H1 (cell line): Measurements from ENCODE around the gene MNX1. TPM values are rescaled to one million over a fixed set of nuclear protein-coding genes. Genes with fewer than 3 reads are reported as not detected.

Experiments used
- CTCF ChIA-PET: fragments of 300-600 bp; sonication (Branson Sonifier 250); formaldehyde crosslinking; loops from one replicate; lab custom pipeline; 2021; ENCODE audit not compliant: partially characterized antibody; lab: Charles Lee
- POLR2A ChIA-PET: fragments of 300-600 bp; sonication (Branson Sonifier 250); formaldehyde crosslinking; loops from one replicate; lab custom pipeline; 2021; ENCODE audit warnings: inconsistent platforms; ENCODE audit not compliant: partially characterized antibody; lab: Charles Lee
- DNase-seq, 2 experiments: peaks; one replicate each; pipeline versions ENCODE4 v3.0.0 to v3.0.0-alpha.2; 2010 to 2022; ENCODE audit warnings: low spot score in 2 of 2, low read depth in 1 of 2, mixed read lengths in 1 of 2
- FAIRE-seq: peaks from 2 replicates; lab custom pipeline; 2011; peaks lifted over from hg19 to GRCh38; lab: Jason Lieb, UNC
- H2AFZ ChIP-seq: 2 replicates; pipeline ENCODE4 v1.8.1; 2012; ENCODE audit warnings: low read length, inconsistent platforms
- H2AK5ac ChIP-seq: 2 replicates; pipeline ENCODE4 v1.6.1; 2013; ENCODE audit warnings: low read depth, low read length
- H2BK120ac ChIP-seq: replicated peaks from 2 replicates; pipeline ENCODE3; 2013; ENCODE audit warnings: low read depth, low read length, inconsistent platforms
- H2BK12ac ChIP-seq: 2 replicates; pipeline ENCODE4 v1.6.1; 2013; ENCODE audit warnings: low read depth, low read length
- H2BK15ac ChIP-seq: 2 replicates; pipeline ENCODE4 v1.6.1; 2013; ENCODE audit warnings: low read length
- H2BK20ac ChIP-seq: 2 replicates; pipeline ENCODE4 v1.6.1; 2013; ENCODE audit warnings: low read length
- H2BK5ac ChIP-seq: 2 replicates; pipeline ENCODE4 v1.6.1; 2013; ENCODE audit warnings: low read depth, low read length
- H3K14ac ChIP-seq: 2 replicates; pipeline ENCODE4 v1.6.1; 2013; ENCODE audit warnings: inconsistent platforms; ENCODE audit not compliant: insufficient read length
- H3K18ac ChIP-seq: 2 replicates; pipeline ENCODE4 v1.6.1; 2013; ENCODE audit warnings: low read length; ENCODE audit errors: extremely low read depth
- H3K23ac ChIP-seq: 2 replicates; pipeline ENCODE4 v1.6.1; 2013; ENCODE audit warnings: inconsistent platforms; ENCODE audit not compliant: insufficient read length
- H3K23me2 ChIP-seq: 2 replicates; pipeline ENCODE4 v1.6.1; 2013; ENCODE audit warnings: low read depth, low read length
- H3K27ac ChIP-seq: 2 replicates; pipeline ENCODE4 v1.6.1; 2011; ENCODE audit warnings: low read depth, low read length, inconsistent platforms
- H3K27me3 ChIP-seq, 4 experiments: replicated peaks in 1 of 4; 1 replicate in 1 of 4; 2 replicates in 3 of 4; pipeline versions ENCODE4 v1.6.1 to v1.8.1; 2011 to 2013; ENCODE audit warnings: low read length in 3 of 4, mild to moderate bottlenecking in 3 of 4, inconsistent platforms in 2 of 4, mixed read lengths in 2 of 4, moderate library complexity in 1 of 4; ENCODE audit not compliant: control insufficient read depth in 3 of 4, insufficient read depth in 3 of 4; ENCODE audit errors: extremely low read depth in 1 of 4
- H3K36me3 ChIP-seq, 4 experiments: 2 replicates each; pipeline versions ENCODE4 v1.6.1 to v1.8.1; 2011 to 2013; ENCODE audit warnings: mild to moderate bottlenecking in 4 of 4, low read length in 3 of 4, moderate library complexity in 2 of 4, control low read depth in 1 of 4, inconsistent platforms in 1 of 4; ENCODE audit not compliant: insufficient read depth in 4 of 4, control insufficient read depth in 2 of 4
- H3K4ac ChIP-seq: replicated peaks from 2 replicates; pipeline ENCODE3; 2013; ENCODE audit warnings: low read length, low read depth, mixed read lengths, inconsistent platforms; ENCODE audit not compliant: insufficient read length
- H3K4me1 ChIP-seq, 4 experiments: replicated peaks in 1 of 4; 1 replicate in 1 of 4; 2 replicates in 3 of 4; pipeline versions ENCODE4 v1.6.1 to v1.8.1; 2011 to 2013; ENCODE audit warnings: low read length in 3 of 4, inconsistent platforms in 2 of 4, mixed read lengths in 1 of 4; ENCODE audit not compliant: insufficient read depth in 4 of 4, control insufficient read depth in 3 of 4
- H3K4me2 ChIP-seq, 2 experiments: 2 replicates each; pipeline versions ENCODE4 v1.6.1 to v1.8.1; 2011 to 2013; ENCODE audit warnings: low read depth in 2 of 2, low read length in 2 of 2, control low read depth in 1 of 2, inconsistent platforms in 1 of 2, mild to moderate bottlenecking in 1 of 2; ENCODE audit not compliant: insufficient read depth in 1 of 2
- H3K4me3 ChIP-seq, 4 experiments: fragments of 200-600, 300-600 bp in 1 of 4; sonication (generic), shearing (Covaris generic), sonication (Bioruptor Twin) in 1 of 4; 2 replicates each; pipeline versions ENCODE4 v1.5.1 to v1.8.1; 2011 to 2016; ENCODE audit warnings: low read length in 4 of 4, low read depth in 3 of 4, control low read depth in 2 of 4, inconsistent platforms in 2 of 4, mild to moderate bottlenecking in 2 of 4, mixed read lengths in 1 of 4, moderate library complexity in 1 of 4; ENCODE audit not compliant: insufficient read depth in 2 of 4; ENCODE audit errors: extremely low read depth in 1 of 4
- H3K56ac ChIP-seq: replicated peaks from 2 replicates; pipeline ENCODE3; 2013; ENCODE audit warnings: low read depth, mild to moderate bottlenecking, mixed read lengths, low read length, inconsistent platforms; ENCODE audit not compliant: insufficient read length
- H3K79me1 ChIP-seq: 2 replicates; pipeline ENCODE4 v1.6.1; 2013; ENCODE audit warnings: low read depth, low read length, control low read depth
- H3K79me2 ChIP-seq, 2 experiments: 2 replicates each; pipeline versions ENCODE4 v1.6.1 to v1.8.1; 2012 to 2013; ENCODE audit warnings: low read length in 2 of 2, mild to moderate bottlenecking in 2 of 2, inconsistent platforms in 1 of 2; ENCODE audit not compliant: insufficient read depth in 2 of 2, control insufficient read depth in 1 of 2
- H3K9ac ChIP-seq, 4 experiments: replicated peaks in 1 of 4; 1 replicate in 1 of 4; 2 replicates in 3 of 4; pipeline versions ENCODE4 v1.6.1 to v1.8.1; 2011 to 2013; ENCODE audit warnings: low read depth in 3 of 4, low read length in 3 of 4, control low read depth in 2 of 4, mild to moderate bottlenecking in 2 of 4, moderate library complexity in 2 of 4, inconsistent platforms in 1 of 4; ENCODE audit errors: extremely low read depth in 1 of 4
- H3K9me3 ChIP-seq, 2 experiments: 2 replicates each; pipeline versions ENCODE4 v1.6.1 to v1.8.1; 2012 to 2013; ENCODE audit warnings: mild to moderate bottlenecking in 2 of 2, moderate library complexity in 2 of 2, control low read depth in 1 of 2, inconsistent platforms in 1 of 2, low read depth in 1 of 2, low read length in 1 of 2, mixed read lengths in 1 of 2; ENCODE audit not compliant: insufficient read depth in 2 of 2
- H4K20me1 ChIP-seq, 2 experiments: replicated peaks in 1 of 2; 2 replicates each; pipeline versions ENCODE3 to v1.8.1; 2011 to 2013; ENCODE audit warnings: inconsistent platforms in 2 of 2, low read length in 2 of 2, mild to moderate bottlenecking in 1 of 2; ENCODE audit not compliant: insufficient read depth in 2 of 2, control insufficient read depth in 1 of 2
- H4K5ac ChIP-seq: 2 replicates; pipeline ENCODE4 v1.6.1; 2013; ENCODE audit warnings: low read length, low read depth, mixed read lengths, inconsistent platforms; ENCODE audit not compliant: insufficient read length
- H4K8ac ChIP-seq: 2 replicates; pipeline ENCODE4 v1.8.0; 2013; ENCODE audit warnings: mild to moderate bottlenecking, moderate library complexity, low read length, inconsistent platforms; ENCODE audit not compliant: insufficient read depth; ENCODE audit errors: extremely low read depth
- H4K91ac ChIP-seq: replicated peaks from 2 replicates; pipeline ENCODE3; 2013; ENCODE audit warnings: low read length, mixed read lengths, inconsistent platforms; ENCODE audit not compliant: insufficient read length
- SIX5 ChIP-seq: IDR thresholded peaks from 2 replicates; pipeline ENCODE4 v1.6.1; 2011; ENCODE audit warnings: mild to moderate bottlenecking, low read depth, low read length
- WGBS, 2 experiments: shearing (Covaris generic) in 1 of 2; methylation state at CpG; one replicate each; pipeline versions ENCODE4 v1.1.6 to v1.1.7; 2013 to 2015; ENCODE audit warnings: low lambda C conversion rate in 2 of 2, mixed read lengths in 2 of 2, inconsistent platforms in 1 of 2, low coverage in 1 of 2, missing lambda C conversion rate in 1 of 2; ENCODE audit not compliant: insufficient replicate concordance in 2 of 2, insufficient coverage in 1 of 2, insufficient read length in 1 of 2; ENCODE audit errors: extremely low coverage in 1 of 2, missing lambda C conversion rate in 1 of 2; 5-methylcytosine and 5-hydroxymethylcytosine counted together
- polyA plus RNA-seq, 7 experiments: library from polyadenylated mRNA; depleted of rRNA in 3 of 7; stranded (reverse) in 5 of 7; unstranded in 2 of 7; fragments of >200 nt in 5 of 7; fragments of 200-250 nt in 2 of 7; gene quantifications; 1 replicate in 5 of 7; 2 replicates in 1 of 7; 4 replicates in 1 of 7; pipeline versions ENCODE4 v1.2.1 to v1.2.3, GENCODE V29; 2011 to 2013; ENCODE audit warnings: missing spikeins in 2 of 7, mixed read lengths in 2 of 7
- total RNA-seq: library from RNA; stranded (reverse); fragmentation: NEBNext Ultra II Directional; extraction: Animal tissue kit (Norgen Biotek cat#: 25700); gene quantifications from 2 replicates; pipeline ENCODE4 v1.2.1, GENCODE V29; 2021
- TF ChIP-seq, protein P1 (sequence below), 3 experiments: IDR thresholded peaks; 1 replicate in 2 of 3; 2 replicates in 1 of 3; pipeline versions ENCODE4 v1.5.1 to v1.6.1; 2011; ENCODE audit warnings: low read length in 3 of 3, mild to moderate bottlenecking in 3 of 3, inconsistent platforms in 2 of 3, low read depth in 1 of 3, moderate library complexity in 1 of 3; ENCODE audit not compliant: insufficient read depth in 1 of 3; ENCODE audit errors: control extremely low read depth in 1 of 3

Gene MNX1
- total and polyA plus RNA-seq, 2 of the 8 experiments (the other 6 are each of a cell fraction or from before 2014, with no cell fraction given) = 0.39 TPM; not detected in 1

GRCh38 chr7:156985101-156985992, 25.1 kb downstream of the MNX1 start:
- CTCF ChIA-PET = interaction anchor here (1.0 to 5.2 kb wide), 8 partner anchors 8 to 289 kb away, joined by 3 to 40 read pairs (median 4); no protein-coding TSS in a partner anchor
- Histone ChIP-seq H3K9me3 (no peaks in the 10 kb centered on the region), H2BK15ac (no peak overlapping the region), H2BK120ac (no peak overlapping the region), H3K27me3 (no peaks in the 10 kb centered on the region), H3K23me2 (no peaks in the 10 kb centered on the region), H2BK5ac (no peak overlapping the region), H3K14ac (no peak overlapping the region), H3K4me1 (no peaks in the 10 kb centered on the region; a peak in 1 of 7 replicates), H3K4me2 (no peak overlapping the region), H2AK5ac (no peak overlapping the region), H3K4ac (no peak overlapping the region), H4K8ac (no peak overlapping the region), H3K56ac (no peak overlapping the region), H2AFZ (no peak overlapping the region), H4K20me1 (no peaks in the 10 kb centered on the region), H3K4me3 (no peak overlapping the region), H4K5ac (no peak overlapping the region), H2BK12ac (no peak overlapping the region), H3K27ac (no peak overlapping the region), H3K18ac (no peak overlapping the region), H3K23ac (no peak overlapping the region), H3K79me1 (no peaks in the 10 kb centered on the region), H3K36me3 (no peaks in the 10 kb centered on the region; a peak in 3 of 8 replicates), H4K91ac (no peak overlapping the region)
- peak in 1 of 2 experiments; percentile 48 for DNase-seq
- POLR2A ChIA-PET = interaction anchor here (0.6 to 2.3 kb wide), 2 partner anchors 36 to 124 kb away, joined by 3 to 7 read pairs; partner anchors contain the start of gene NOM1
- WGBS, 2 experiments = 87% methylated on average over 27 of the region's 29 CpGs; no CpG with 5 or more reads in 1 of the 2 experiments
- no peak for FAIRE-seq
- TF ChIP-seq, protein P1, sequence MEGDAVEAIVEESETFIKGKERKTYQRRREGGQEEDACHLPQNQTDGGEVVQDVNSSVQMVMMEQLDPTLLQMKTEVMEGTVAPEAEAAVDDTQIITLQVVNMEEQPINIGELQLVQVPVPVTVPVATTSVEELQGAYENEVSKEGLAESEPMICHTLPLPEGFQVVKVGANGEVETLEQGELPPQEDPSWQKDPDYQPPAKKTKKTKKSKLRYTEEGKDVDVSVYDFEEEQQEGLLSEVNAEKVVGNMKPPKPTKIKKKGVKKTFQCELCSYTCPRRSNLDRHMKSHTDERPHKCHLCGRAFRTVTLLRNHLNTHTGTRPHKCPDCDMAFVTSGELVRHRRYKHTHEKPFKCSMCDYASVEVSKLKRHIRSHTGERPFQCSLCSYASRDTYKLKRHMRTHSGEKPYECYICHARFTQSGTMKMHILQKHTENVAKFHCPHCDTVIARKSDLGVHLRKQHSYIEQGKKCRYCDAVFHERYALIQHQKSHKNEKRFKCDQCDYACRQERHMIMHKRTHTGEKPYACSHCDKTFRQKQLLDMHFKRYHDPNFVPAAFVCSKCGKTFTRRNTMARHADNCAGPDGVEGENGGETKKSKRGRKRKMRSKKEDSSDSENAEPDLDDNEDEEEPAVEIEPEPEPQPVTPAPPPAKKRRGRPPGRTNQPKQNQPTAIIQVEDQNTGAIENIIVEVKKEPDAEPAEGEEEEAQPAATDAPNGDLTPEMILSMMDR (IDR thresholded peaks at IDR 0.05; ENCODE audit: control extremely low read depth in 1 of 3, insufficient read depth in 1 of 3, low read depth in 1 of 3, low read length in 3 of 3) = peak in 1 of 3 experiments; percentile 16; a peak in 1 of 4 replicates
- no peak for TF ChIP-seq SIX5
- TF ChIP-seq, all 59 proteins: peak for 1
- Histone ChIP-seq H3K79me2 (no peaks in the 10 kb centered on the region), H2BK20ac (no peak overlapping the region), H3K9ac (no peak overlapping the region)
